ENCODE measurements around the gene CACNA2D4.

The CACNA2D4 gene

DNA sequence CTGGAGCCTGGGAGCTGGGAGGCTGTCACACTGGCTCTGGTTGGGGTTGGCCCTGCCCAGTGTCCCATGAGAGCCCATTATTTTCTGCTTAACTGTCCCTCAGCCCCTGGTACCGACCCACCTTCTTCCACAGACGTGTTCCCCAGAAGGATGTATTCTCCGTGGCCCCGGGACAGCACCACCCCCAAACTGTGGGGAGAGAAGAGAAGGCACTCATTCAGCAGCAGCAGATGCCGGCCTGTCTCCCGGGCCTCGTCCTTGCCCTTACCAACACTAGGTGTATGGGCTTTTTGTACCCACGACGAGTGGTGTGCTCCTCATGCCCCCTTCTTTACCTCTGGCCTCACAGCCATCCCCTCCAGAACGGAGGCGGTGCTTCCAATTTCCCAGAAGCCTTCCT lies 60.0 kb downstream of the CACNA2D4 start:
- H3K4me2 ChIP-seq, result no peak overlapping the region
- H4K20me1 ChIP-seq, result no peaks in the 10 kb centered on the region
- H3K36me3 ChIP-seq, result peaks cover 0 to 4% (median 0%) of the 10 kb centered on the region in 11 experiments; a peak in 2 of 22 replicates
- no peaks in the 10 kb centered on the region for H3K27me3 ChIP-seq
- peaks cover 0 to 12% (median 0%) of the 10 kb centered on the region in 11 experiments; a peak in 5 of 22 replicates for H3K9me3 ChIP-seq (replicated peaks in 1 of 11)
- H3K9ac ChIP-seq, result 0 out of 22 replicates have a peak overlapping the region, but pooled peaks of 1 of the 11 experiments have one; percentile 5
- no peak overlapping the region for H3K27ac ChIP-seq
- H3K4me3 ChIP-seq, result no peak overlapping the region
- H3K4me1 ChIP-seq, result peaks cover 8 to 16% (median 10%) of the 10 kb centered on the region in 10 experiments; a peak in 18 of 20 replicates
- TF ChIP-seq Cebpa-rat (IDR thresholded peaks at IDR 0.05), result no peak

DNA sequence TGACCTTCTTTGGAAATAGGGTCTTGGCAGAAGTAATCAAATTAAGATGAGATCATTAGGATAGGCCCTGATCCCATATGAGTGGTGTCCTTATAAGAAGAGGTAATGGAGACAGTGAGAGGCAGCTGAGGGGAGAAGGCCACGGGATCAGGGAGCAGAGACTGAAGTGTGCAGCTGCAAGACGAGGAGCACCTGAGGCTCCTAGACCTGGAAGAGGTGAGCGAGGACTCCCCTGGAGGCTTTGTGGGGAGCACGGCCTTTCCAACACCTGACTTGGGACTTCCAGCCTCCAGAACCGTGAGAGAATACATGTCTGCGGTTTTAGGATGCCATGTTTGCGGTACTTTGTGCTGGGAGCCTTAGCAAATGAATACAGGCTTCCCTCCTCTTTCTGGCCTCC lies 60.6 kb downstream of the CACNA2D4 start:
- no peaks in the 10 kb centered on the region for H3K27me3 ChIP-seq
- H3K36me3 ChIP-seq, result peaks cover 0 to 4% (median 0%) of the 10 kb centered on the region in 11 experiments; a peak in 2 of 22 replicates
- H3K9ac ChIP-seq, result no peak overlapping the region
- no peak overlapping the region for H3K27ac ChIP-seq
- H3K9me3 ChIP-seq (replicated peaks in 1 of 11), result peaks cover 0 to 12% (median 0%) of the 10 kb centered on the region in 11 experiments; a peak in 5 of 22 replicates
- H3K4me3 ChIP-seq, result no peak overlapping the region
- H3K4me2 ChIP-seq, result no peak overlapping the region
- peaks cover 6 to 16% (median 11%) of the 10 kb centered on the region in 10 experiments; a peak in 18 of 20 replicates for H3K4me1 ChIP-seq
- TF ChIP-seq Cebpa-rat (IDR thresholded peaks at IDR 0.05), result no peak
- no peaks in the 10 kb centered on the region for H4K20me1 ChIP-seq

DNA sequence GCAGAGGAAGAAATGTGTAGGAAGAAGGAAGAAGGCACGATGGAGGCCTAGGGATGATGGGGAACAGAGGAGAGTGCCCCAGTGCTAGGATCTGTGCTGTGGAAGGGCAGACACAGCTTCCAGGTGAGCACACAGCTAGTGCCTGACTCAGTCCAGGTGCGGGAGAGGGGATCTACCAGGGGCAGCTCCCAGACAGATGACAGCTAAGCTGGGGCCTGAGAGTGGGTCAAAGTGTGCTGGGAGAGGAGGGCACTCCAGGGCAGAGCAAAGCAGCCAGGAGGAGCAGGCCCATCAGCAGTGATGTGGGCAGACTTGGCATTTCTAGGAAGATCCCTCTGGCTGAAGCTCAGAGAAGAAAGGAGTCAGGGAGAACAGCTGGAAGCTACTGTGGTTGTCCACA lies 61.4 kb downstream of the CACNA2D4 start:
- Histone ChIP-seq H3K9ac (no peak overlapping the region), H3K27ac (no peak overlapping the region), H3K4me2 (no peak overlapping the region), H3K4me1 (peaks cover 7 to 21% (median 17%) of the 10 kb centered on the region in 10 experiments), H3K4me3 (no peak overlapping the region), H4K20me1 (no peaks in the 10 kb centered on the region), H3K9me3 (replicated peaks in 1 of 11) (peaks cover 0 to 12% (median 0%) of the 10 kb centered on the region in 11 experiments; a peak in 5 of 22 replicates), H3K36me3 (peaks cover 0 to 4% (median 0%) of the 10 kb centered on the region in 11 experiments; a peak in 2 of 22 replicates), H3K27me3 (no peaks in the 10 kb centered on the region)
- TF ChIP-seq Cebpa-rat (IDR thresholded peaks at IDR 0.05), result no peak

DNA sequence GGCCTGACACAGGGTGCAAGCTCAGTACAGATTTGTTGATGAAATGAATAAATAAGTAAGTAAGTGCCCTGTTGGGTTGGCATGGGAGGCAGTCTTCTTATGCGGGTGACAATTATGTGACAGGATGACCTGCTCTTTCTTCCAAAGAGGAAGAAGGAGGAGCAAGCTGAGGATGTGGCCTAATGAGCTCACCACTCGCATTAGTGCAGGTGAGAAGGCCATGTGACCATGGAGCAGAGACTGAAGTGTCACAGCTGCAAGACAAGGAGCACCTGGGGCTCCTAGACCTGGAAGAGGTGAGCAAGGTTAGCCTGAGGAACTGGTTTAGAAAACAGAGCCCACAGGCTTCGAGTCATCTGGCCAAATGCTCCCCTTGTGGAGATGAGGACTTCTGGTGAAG lies 63.2 kb downstream of the CACNA2D4 start:
- Histone ChIP-seq H3K9ac (no peak overlapping the region), H3K27me3 (no peaks in the 10 kb centered on the region), H3K4me3 (no peak overlapping the region), H3K4me2 (peak overlapping the region in 7 of 11 experiments; percentile 10 to 46 (median 35); a peak in 11 of 22 replicates), H3K36me3 (peaks cover 0 to 4% (median 0%) of the 10 kb centered on the region in 11 experiments; a peak in 2 of 22 replicates), H3K4me1 (peaks cover 23 to 39% (median 36%) of the 10 kb centered on the region in 10 experiments), H3K9me3 (replicated peaks in 1 of 11) (peaks cover 0 to 12% (median 0%) of the 10 kb centered on the region in 11 experiments; a peak in 5 of 22 replicates), H4K20me1 (no peaks in the 10 kb centered on the region), H3K27ac (no peak overlapping the region)
- no peak for TF ChIP-seq Cebpa-rat (IDR thresholded peaks at IDR 0.05)

DNA sequence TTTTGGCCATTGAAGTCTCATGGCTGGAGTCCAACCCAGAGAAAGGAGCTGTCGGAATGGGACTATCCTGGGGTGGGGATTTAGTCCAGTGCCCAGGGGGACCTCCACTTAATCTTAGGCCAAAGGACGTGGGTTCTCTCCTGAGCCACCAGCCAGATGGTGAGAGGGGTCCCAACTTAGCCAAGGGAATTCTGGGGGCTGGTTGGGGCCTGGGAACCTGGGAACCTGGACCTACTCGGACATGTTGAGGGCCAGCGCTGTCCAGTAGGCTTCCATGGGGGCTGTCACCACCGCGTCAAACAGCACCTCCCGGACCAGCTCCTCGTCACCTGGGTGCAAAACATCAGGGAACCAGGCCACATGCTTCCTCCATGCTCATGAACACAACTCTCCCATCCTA lies 64.7 kb downstream of the CACNA2D4 start:
- H3K36me3 ChIP-seq, result peaks cover 0 to 4% (median 0%) of the 10 kb centered on the region in 11 experiments; a peak in 2 of 22 replicates
- H3K27ac ChIP-seq, result no peak overlapping the region

DNA sequence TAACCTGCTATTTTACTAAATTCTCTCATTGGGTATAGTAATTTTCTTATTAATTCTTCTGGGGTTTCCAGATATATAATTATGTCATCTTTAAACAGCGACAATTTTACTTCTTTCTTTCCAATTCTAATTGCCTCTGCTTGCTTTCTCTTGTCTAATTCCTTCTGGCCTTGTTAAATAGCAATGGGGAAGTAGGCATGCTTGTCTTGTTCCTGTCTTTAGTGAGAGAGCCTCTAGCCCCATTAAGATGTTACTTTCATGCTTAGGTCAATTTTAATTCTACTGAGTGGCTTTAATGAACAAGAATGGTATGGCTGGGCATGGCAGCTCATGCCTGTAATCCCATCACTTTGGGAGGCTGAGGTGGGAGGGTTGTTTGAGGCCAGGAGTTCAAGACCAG lies 66.4 kb downstream of the CACNA2D4 start:
- TF ChIP-seq Cebpa-rat (IDR thresholded peaks at IDR 0.05), result no peak
- peaks cover 0 to 4% (median 0%) of the 10 kb centered on the region in 11 experiments; a peak in 2 of 22 replicates for H3K36me3 ChIP-seq
- H3K4me2 ChIP-seq, result peak overlapping the region in 10 of 11 experiments; percentile 37 to 69 (median 54); a peak in 16 of 22 replicates
- peak overlapping the region in 4 of 11 experiments; percentile 17 to 62 (median 34); a peak in 3 of 22 replicates for H3K27ac ChIP-seq
- no peaks in the 10 kb centered on the region for H4K20me1 ChIP-seq
- no peak overlapping the region for H3K4me3 ChIP-seq
- H3K4me1 ChIP-seq, result peaks cover 29 to 70% (median 66%) of the 10 kb centered on the region in 10 experiments
- H3K9ac ChIP-seq, result peak overlapping the region in 1 of 11 experiments; percentile 31; a peak in 1 of 22 replicates
- no peaks in the 10 kb centered on the region for H3K27me3 ChIP-seq
- H3K9me3 ChIP-seq (replicated peaks in 1 of 11), result peaks cover 0 to 12% (median 0%) of the 10 kb centered on the region in 11 experiments; a peak in 5 of 22 replicates

More for the DNA sequence above, 64.7 kb downstream of the CACNA2D4 start:
- Histone ChIP-seq H4K20me1 (no peaks in the 10 kb centered on the region), H3K27me3 (no peaks in the 10 kb centered on the region), H3K4me1 (peaks cover 23 to 53% (median 50%) of the 10 kb centered on the region in 10 experiments), H3K9me3 (replicated peaks in 1 of 11) (peaks cover 0 to 12% (median 0%) of the 10 kb centered on the region in 11 experiments; a peak in 5 of 22 replicates), H3K9ac (no peak overlapping the region), H3K4me2 (peak overlapping the region in 1 of 11 experiments; percentile 11; a peak in 1 of 22 replicates), H3K4me3 (no peak overlapping the region)
- TF ChIP-seq Cebpa-rat (IDR thresholded peaks at IDR 0.05), result no peak

DNA sequence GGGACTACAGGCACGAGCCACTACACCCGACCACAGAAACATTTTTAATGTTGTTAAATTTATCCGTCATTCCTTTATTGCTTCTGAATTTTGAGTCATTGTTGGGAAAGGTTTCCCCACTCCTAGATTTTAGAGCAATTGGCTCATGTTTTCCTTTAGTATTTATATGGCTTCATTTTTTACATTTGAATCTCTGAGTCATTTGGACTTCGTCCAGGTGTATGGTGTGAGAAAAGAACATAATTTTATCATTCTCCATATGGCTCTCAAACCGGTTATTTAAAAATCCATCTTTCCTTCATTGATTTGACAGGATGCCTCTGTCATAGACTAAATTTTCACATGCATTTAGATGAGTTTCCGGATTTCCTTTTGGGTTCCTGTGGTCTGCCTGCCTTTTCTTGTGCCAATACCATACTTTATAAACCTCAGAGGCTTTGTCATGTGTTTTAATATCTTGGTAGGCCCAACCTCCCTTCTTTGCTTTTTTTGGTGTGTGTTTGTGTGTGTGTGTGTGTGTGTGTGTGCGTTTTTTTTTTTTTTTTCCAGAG lies 67.2 kb downstream of the CACNA2D4 start:
- H3K9me3 ChIP-seq (replicated peaks in 1 of 11), result peaks cover 0 to 12% (median 0%) of the 10 kb centered on the region in 11 experiments; a peak in 5 of 22 replicates
- H3K36me3 ChIP-seq, result peaks cover 0 to 4% (median 0%) of the 10 kb centered on the region in 11 experiments; a peak in 2 of 22 replicates
- no peak overlapping the region; a peak in 1 of 22 replicates for H3K9ac ChIP-seq
- no peaks in the 10 kb centered on the region for H4K20me1 ChIP-seq
- peak overlapping the region in 5 of 11 experiments; percentile 0 to 62 (median 52); a peak in 6 of 22 replicates for H3K27ac ChIP-seq
- peak overlapping the region; percentile 37 to 73 (median 63); a peak in 21 of 22 replicates for H3K4me2 ChIP-seq
- peaks cover 38 to 78% (median 74%) of the 10 kb centered on the region in 10 experiments for H3K4me1 ChIP-seq
- TF ChIP-seq Cebpa-rat (IDR thresholded peaks at IDR 0.05), result no peak
- H3K27me3 ChIP-seq, result no peaks in the 10 kb centered on the region
- H3K4me3 ChIP-seq, result no peak overlapping the region

DNA sequence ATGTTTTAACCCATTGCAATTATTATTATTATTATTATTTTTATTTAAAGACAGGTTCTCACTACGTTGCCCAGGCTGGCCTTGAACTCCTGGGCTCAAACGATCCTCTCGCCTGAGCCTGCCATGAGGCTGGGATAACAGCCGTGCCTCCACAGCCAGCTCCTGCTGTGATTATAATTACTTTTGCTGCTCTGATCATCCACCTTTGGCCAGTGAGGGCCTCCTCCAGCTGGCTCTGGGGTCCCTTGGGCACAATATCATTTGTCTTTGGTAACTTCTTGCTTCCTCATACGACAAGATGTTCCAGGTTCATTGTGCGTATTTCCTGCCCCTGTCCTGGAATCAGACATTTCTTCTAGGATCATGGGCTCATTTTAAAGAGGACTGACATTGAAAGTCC lies 69.7 kb downstream of the CACNA2D4 start:
- peak overlapping the region in 10 of 11 experiments; percentile 6 to 98 (median 90); a peak in 17 of 22 replicates for H3K4me2 ChIP-seq
- H3K27ac ChIP-seq, result peak overlapping the region in 6 of 11 experiments; percentile 17 to 61 (median 53); a peak in 12 of 22 replicates
- peak overlapping the region in 5 of 11 experiments; percentile 31 to 60 (median 52); a peak in 8 of 22 replicates for H3K9ac ChIP-seq
- H4K20me1 ChIP-seq, result no peaks in the 10 kb centered on the region
- H3K4me1 ChIP-seq, result peaks cover 59 to 94% (median 91%) of the 10 kb centered on the region in 10 experiments
- peaks cover 0 to 4% (median 0%) of the 10 kb centered on the region in 11 experiments; a peak in 3 of 22 replicates for H3K9me3 ChIP-seq (replicated peaks in 1 of 11)
- H3K27me3 ChIP-seq, result peaks cover 0 to 5% (median 0%) of the 10 kb centered on the region in 11 experiments; a peak in 1 of 22 replicates
- peaks cover 0 to 3% (median 0%) of the 10 kb centered on the region in 11 experiments; a peak in 2 of 22 replicates for H3K36me3 ChIP-seq
- TF ChIP-seq Cebpa-rat (IDR thresholded peaks at IDR 0.05), result no peak
- H3K4me3 ChIP-seq, result no peak overlapping the region

DNA sequence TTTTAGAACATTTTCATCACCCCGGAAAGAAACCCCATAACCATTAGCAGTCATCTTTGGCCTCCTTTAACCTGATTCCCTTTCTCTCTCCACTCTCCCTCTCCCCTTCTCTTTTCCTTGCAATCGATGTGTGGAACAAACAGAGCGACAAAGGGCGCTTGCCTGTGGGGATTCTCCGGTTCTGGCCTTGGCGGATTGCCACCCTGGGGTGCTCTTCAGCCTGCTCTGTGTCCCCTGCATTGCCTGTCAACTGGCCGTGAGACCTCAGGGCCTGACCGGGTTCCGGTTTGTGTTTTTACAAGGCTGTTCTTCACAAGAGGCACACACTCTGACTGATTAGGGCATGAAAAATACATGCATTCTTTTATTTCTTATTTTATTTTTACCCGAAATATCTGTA lies 70.3 kb downstream of the CACNA2D4 start:
- Histone ChIP-seq H3K9me3 (replicated peaks in 1 of 11) (no peaks in the 10 kb centered on the region), H3K27ac (peak overlapping the region in 8 of 11 experiments; percentile 14 to 85 (median 76); a peak in 14 of 22 replicates), H3K27me3 (peaks cover 0 to 6% (median 0%) of the 10 kb centered on the region in 11 experiments; a peak in 1 of 22 replicates), H3K4me3 (no peak overlapping the region), H3K36me3 (no peaks in the 10 kb centered on the region), H4K20me1 (no peaks in the 10 kb centered on the region), H3K9ac (peak overlapping the region in 7 of 11 experiments; percentile 30 to 71 (median 51); a peak in 10 of 22 replicates), H3K4me2 (peak overlapping the region in 10 of 11 experiments; percentile 78 to 98 (median 92); a peak in 19 of 22 replicates), H3K4me1 (peaks cover 65 to 99% (median 97%) of the 10 kb centered on the region in 10 experiments)
- TF ChIP-seq Cebpa-rat (IDR thresholded peaks at IDR 0.05), result no peak
